HG03060 (cell line): Measurements from ENCODE around the gene CYB561D2.

ENCODE experiments used
- ATAC-seq: cut with Tn5 transposase; IDR thresholded peaks from one replicate; pipeline ENCODE4 v1.9.1; 2021; ENCODE audit warnings: low read depth, moderate number of reproducible peaks; ENCODE audit not compliant: unreplicated experiment

The CYB561D2 gene

GRCh38 chr3:50358911-50359759 lies 8.5 kb downstream of the CYB561D2 start, which contains the start of gene TMEM115:
TSS of gene TMEM115 (minus strand) at chr3:50359521. CDS start at chr3:50359063, 458 bp downstream.
- peak; percentile 95 for ATAC-seq

DNA sequence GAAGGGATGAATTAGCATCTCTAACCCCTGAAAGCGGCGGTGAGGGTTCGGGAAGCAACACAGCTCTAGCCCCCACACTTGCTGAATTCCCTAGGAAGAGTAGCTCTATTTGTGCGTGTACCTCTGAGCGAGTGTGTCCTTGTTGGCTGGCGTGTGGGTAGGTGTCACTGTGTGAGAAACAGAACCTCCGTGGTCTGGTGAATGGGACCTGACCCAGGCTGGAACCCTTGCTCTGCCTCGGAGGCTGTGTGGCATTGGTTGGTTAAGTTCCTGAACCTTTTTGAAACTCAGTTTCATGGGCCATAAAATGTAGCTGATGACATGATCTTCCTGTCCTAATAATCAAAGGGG lies 9.1 kb downstream of the CYB561D2 start:
- no peak for ATAC-seq

DNA sequence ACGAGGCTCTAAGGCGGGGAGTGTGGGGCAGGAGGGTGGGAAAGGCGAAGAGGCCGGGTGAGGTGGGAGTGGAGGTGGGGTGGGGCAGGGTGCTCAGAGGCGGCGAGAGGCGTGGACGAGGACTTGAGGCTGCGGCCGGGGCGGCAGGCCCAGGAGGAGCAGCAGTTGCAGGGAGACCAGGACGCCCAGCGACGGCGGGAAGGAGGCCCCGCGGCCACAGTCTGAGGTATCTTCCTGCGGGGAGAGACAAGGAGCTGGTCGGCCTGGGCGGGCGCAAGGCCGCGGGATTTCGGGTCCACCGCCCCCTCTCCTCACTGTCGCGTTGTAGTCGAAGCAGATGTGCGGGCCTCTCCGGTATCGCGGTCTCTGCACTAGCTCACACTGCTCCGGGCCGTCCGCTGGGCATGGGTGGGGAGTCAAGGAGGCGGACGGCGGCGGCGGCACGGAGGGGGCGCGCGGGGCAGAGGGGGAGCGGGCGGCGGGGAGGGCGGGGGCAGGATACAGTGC lies 14.0 kb downstream of the CYB561D2 start:
- ATAC-seq, result no peak

- peak; percentile 74 for ATAC-seq
These were observed 14.6 kb downstream of the CYB561D2 start for GRCh38 chr3:50365080-50365841.

DNA sequence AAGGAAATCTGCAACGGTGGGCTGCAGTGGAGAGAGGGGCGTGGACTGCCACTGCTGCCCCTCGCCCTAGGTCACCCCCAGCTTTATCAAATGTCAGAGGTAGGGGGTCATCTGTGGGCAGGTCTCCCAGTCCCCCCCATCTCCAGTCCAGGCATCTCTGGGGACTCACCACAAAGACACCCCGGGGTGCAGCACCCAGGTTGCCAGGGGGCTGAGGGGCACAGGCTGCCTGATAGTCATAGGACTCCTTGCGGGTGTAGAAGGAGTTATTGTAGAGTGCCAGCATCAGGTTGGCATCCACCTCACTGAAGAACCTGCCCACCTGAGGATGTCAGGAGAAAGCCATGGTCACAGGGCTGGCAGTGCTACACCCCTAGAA lies 15.2 kb downstream of the CYB561D2 start:
- no peak for ATAC-seq

DNA sequence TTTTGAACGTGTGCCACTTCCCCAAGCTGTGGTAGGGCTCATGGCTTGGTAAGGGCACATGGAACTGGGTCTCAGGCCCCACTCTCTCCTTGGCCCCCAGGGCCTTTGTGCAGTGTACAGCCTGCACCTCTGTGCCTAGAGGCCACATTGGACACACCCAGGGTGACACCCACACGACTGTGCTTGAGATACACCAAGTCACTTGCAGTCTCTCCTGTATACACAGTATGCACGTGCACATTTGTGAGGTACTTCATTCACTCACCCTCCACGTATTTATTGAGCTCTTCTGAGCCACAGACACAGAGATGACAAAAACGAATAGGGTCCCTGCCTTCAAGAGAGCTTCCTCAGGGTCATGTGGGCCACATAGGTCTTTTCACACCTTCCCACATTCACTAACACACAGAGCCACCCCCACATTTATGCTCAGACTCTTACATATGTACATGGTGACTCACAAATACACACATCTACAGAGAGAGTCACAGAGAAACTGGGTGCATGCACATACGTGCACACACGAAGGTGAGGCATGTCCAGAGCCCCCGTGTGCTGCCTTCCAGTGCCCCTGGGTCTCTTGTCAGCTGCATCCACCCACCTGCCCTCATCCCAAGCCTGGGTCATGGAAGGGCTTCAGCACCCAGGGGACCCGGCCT lies 18.5 kb downstream of the CYB561D2 start:
- ATAC-seq, result no peak

DNA sequence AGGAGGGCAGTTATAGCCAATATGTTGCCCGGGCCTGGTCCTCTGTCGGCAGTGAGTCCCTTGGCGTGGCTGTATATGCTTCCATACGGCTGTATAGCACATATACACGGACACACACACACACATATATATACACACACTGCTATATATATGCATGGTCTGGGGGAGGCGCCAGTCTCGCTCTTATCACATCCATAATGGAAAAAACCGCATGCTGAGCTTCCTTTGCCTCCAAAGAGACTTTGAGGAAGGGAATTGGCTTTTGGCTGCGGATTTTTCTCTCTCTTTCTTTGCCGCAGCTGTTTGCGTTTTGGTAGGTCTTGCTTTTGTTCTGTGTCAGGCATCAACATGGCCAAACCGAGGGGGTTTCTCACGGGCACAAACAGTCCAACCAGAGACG lies 19.9 kb downstream of the CYB561D2 start:
- ATAC-seq, result no peak

DNA sequence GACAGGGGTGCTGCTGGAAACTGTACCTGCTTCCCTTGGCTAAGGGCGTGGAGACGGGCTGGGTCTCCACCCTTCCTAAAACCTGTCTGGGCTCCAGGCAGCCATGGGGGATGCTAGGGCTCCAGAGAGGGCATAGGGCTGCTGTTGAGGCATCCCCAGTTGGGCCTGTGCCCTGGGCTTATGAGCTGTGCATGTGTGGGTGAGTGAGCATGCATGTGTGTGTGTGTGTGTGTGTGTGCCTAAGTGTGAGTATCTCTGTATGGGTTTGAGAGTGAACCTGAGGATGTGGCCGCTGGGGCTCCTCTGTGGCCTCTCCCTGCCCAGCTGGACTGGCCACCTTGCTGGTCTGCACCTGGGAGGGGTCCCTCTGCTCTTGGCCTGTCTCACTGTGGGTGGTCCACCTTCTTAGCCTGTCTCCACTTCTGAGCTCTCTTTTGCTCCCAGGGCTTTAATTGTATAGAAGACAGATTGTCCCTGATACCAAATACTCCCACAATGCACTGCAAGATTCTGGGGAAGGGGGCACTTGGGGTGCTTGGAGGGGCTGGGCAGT lies 20.5 kb downstream of the CYB561D2 start:
- ATAC-seq, result no peak

DNA sequence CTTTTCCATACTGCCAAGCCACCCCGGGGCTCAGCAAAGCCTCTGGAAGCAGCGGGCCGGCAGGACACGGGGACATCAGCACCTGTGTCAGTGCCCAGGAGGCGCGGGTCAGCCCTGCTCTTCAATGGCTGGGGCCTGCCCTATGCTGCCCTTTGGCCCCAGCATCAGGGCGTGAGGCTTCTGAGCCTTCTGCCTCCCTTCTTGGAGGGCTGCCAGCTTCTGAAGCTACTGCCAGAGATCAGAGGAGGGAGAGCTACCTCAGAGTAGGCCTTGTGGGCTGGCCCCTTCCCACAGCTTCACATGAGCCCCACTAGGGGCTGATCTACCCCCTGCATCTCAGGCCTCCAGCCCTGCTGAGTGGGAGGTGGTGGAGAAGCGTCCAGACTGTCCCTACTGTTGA lies 21.7 kb downstream of the CYB561D2 start:
- ATAC-seq, result no peak

GRCh38 chr3:50373146-50374051 lies 22.7 kb downstream of the CYB561D2 start:
- ATAC-seq, result no peak

DNA sequence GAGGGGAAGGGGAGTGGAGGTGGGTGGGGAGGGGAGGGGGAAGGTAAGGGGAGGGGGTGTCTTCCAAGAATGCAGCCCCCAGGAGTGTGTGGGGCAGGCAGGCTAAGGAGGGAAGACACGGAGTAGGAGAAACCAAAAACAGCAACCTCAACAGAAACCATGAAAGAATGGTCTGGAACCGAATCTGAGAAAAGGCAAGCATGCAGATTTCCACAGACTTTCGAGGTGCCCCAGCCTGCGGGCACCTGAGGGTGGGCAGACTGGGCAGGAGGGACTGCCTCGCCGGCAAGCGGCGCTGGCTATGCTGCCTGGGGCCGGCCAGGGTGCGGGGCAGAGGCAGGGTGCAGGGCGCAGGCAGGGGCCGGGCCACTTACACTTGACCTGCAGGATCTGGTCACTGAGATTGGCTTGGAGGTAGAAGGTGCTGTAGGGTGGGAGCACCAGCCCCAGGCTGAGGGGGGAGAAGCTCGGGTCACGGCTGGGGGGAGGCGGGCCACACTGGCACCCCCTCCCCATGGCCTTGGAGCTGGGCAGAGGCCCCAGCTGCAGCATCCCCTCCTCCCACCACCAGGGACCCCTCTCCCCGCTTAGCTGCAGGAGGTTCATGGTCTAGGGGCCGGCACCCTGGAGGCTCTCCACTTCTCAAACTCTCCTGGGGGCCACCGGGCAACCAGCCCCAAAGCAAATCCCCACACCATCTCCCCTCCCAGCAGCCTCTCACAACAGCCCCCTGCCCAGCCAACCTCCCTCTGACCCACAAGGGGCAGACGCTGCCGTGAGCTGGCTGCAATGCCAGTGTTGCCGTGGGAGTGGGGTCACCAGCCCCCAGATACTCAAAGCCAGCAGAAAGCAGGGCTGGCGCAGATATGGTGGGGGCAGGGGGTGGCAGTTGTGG lies 23.9 kb downstream of the CYB561D2 start:
- ATAC-seq, result no peak

GRCh38 chr3:50375258-50375931 lies 24.7 kb downstream of the CYB561D2 start:
- ATAC-seq, result no peak

DNA sequence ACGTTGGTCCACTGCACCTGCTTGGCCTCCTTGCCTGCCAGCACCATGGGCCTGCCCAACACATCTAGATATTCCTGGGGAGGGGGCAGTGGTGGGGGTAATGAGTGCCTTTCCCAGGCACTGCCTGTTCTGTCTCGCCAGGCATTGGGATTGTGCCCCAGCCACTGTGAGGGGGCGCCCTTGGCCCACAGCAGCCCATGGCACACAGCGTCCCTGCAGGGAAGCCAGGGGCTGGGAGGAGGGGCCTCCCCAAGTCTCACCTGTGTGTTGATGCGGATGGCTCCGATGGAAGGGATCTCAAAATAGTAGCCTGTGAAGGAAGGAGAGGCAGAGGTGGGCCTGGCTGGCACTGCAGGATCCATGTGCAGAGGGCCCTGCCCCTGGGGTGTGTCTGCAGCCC lies 27.4 kb downstream of the CYB561D2 start:
- no peak for ATAC-seq

DNA sequence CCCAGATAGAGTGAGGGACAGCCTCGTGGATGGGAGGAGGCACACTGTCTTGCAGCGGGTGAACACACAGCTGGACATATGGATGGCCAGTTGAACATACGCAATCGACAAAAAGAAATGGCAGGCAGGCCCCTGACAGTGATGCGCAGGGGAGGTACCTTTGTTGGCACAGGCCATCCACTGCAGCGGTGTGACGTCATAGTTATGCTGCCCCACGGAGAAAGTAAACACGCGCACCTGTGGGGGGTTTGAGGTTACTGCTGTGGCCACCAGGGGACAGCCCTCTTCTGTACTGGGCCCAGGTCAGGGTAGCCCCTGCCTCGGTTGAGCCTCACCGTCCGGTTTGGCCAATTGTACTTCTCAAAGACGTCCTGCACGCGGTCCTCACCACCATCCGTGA lies 28.1 kb downstream of the CYB561D2 start:
- ATAC-seq, result no peak

- ATAC-seq, result no peak
These were observed 29.9 kb downstream of the CYB561D2 start for GRCh38 chr3:50380405-50381085.

GRCh38 chr3:50381383-50381782 lies 30.7 kb downstream of the CYB561D2 start:
- ATAC-seq, result no peak

GRCh38 chr3:50382722-50383121 lies 32.1 kb downstream of the CYB561D2 start:
- no peak for ATAC-seq

- no peak for ATAC-seq
These were observed 33.1 kb downstream of the CYB561D2 start for GRCh38 chr3:50383750-50384149.
